Thoracic aorta (tissue), 2 donors: Measurements from ENCODE around the gene ARMH3. TPM values are rescaled to one million over a fixed set of nuclear protein-coding genes. Genes with fewer than 3 reads are reported as not detected.

Experiments used
- ATAC-seq: fragments of 150-250 bp; one replicate; pipeline ENCODE4 v1.8.0; 2017; ENCODE audit warnings: low read depth; ENCODE audit not compliant: insufficient number of reproducible peaks, low FRiP score
- DNase-seq: peaks from one replicate; pipeline ENCODE4 v3.0.0-alpha.2; 2020; ENCODE audit warnings: low spot score
- H3K27ac ChIP-seq, 2 donors: fragments of 200-600 bp; sonication (generic); 1 replicate in 1 of 2; 2 replicates in 1 of 2; pipeline ENCODE4 v1.5.1; 2016; ENCODE audit warnings: mild to moderate bottlenecking in 2 of 2, moderate library complexity in 2 of 2
- H3K27me3 ChIP-seq: fragments of 200-600 bp; sonication (generic); replicated peaks from 2 replicates; pipeline ENCODE4 v1.6.0; 2016; ENCODE audit warnings: mild to moderate bottlenecking; ENCODE audit not compliant: insufficient read depth
- H3K36me3 ChIP-seq: fragments of 200-600 bp; sonication (generic); one replicate; pipeline ENCODE4 v1.5.1; 2016
- H3K4me1 ChIP-seq, 2 donors: fragments of 200-600 bp; sonication (generic); 1 replicate in 1 of 2; 2 replicates in 1 of 2; pipeline versions ENCODE4 v1.5.1 to v1.6.0; 2016; ENCODE audit warnings: low read depth in 2 of 2, mild to moderate bottlenecking in 1 of 2; ENCODE audit not compliant: control insufficient read depth in 1 of 2
- H3K4me3 ChIP-seq: fragments of 200-600 bp; sonication (generic); 2 replicates; pipeline ENCODE4 v1.5.1; 2016; ENCODE audit warnings: mild to moderate bottlenecking
- H3K9me3 ChIP-seq: fragments of 200-600 bp; sonication (generic); 2 replicates; pipeline ENCODE4 v1.5.1; 2016
- total RNA-seq, 2 donors: library from RNA; depleted of rRNA; stranded (reverse); fragments of >200 nt; gene quantifications; one replicate each; pipeline versions ENCODE4 v1.1.0 to v1.2.3, GENCODE V29; 2016
- TF ChIP-seq, protein P1 (sequence below): fragments of 200-600 bp; sonication (generic); IDR thresholded peaks from one replicate; pipeline ENCODE4 v1.5.1; 2019; ENCODE audit warnings: antibody characterized with exemption

ARMH3 gene
- total RNA-seq, 2 donors from 2014 or later = 21.1 TPM

DNA sequence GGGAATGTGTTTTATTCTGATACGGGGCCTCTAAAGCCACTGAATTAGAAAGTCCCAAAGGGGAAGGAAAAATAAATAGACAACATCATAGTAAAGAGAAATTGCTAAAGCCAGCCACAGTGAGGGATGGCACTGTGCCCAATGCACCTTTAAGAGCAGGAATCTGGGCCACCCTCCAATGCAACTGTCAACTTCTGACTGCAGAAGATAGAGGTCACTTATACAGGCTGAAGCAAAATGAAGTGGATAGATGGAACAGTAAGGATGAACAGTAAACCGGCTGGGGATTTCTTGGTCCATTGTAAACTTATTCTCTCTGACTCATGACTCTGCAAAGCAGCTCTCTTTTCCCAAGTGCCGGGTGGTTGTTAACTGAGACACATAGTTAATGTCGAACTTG, 158.3 kb downstream of the ARMH3 start:
- Histone ChIP-seq H3K36me3 (peaks cover 2% of the 10 kb centered on the region), H3K27me3 (no peaks in the 10 kb centered on the region), H3K9me3 (no peaks in the 10 kb centered on the region), H3K27ac (no peak overlapping the region), H3K4me3 (no peak overlapping the region), H3K4me1 (no peaks in the 10 kb centered on the region)
- TF ChIP-seq, protein P1, sequence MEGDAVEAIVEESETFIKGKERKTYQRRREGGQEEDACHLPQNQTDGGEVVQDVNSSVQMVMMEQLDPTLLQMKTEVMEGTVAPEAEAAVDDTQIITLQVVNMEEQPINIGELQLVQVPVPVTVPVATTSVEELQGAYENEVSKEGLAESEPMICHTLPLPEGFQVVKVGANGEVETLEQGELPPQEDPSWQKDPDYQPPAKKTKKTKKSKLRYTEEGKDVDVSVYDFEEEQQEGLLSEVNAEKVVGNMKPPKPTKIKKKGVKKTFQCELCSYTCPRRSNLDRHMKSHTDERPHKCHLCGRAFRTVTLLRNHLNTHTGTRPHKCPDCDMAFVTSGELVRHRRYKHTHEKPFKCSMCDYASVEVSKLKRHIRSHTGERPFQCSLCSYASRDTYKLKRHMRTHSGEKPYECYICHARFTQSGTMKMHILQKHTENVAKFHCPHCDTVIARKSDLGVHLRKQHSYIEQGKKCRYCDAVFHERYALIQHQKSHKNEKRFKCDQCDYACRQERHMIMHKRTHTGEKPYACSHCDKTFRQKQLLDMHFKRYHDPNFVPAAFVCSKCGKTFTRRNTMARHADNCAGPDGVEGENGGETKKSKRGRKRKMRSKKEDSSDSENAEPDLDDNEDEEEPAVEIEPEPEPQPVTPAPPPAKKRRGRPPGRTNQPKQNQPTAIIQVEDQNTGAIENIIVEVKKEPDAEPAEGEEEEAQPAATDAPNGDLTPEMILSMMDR = no peak
- ATAC-seq (no peak), DNase-seq (no peak)

DNA sequence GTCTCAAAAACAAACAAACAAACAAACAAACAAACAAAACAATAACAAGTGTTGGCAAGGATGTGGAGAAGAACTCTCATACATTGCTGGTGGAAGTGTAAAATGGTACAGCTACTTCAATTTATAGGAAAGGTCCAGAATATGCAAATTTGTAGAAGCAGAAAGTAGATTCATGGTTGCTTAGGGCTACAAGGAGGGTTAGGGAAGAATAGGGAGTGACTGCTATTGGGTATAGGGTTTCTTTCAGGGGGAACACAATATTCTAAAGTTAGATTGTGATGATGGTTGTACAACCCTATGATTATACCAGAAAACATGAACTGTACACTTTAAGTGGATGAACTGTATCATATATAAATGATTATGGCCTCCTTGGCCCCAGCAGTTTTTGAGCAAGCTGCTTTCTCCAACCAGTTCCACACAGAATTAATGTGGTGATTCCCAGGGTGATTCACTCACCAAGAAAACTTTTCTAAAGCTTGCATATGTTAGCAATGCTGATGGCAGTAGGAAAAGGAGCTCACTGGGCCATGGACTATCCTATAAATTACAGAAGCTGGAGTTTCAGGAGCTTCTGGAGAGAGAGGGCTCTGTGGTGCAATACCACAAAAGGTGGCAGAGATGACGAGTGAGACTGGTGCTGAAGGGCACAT, 159.6 kb downstream of the ARMH3 start:
- H3K4me3 ChIP-seq = no peak overlapping the region
- no peak overlapping the region for H3K27ac ChIP-seq
- no peaks in the 10 kb centered on the region for H3K4me1 ChIP-seq
- H3K27me3 ChIP-seq = no peaks in the 10 kb centered on the region
- peaks cover under 1% of the 10 kb centered on the region for H3K36me3 ChIP-seq
- ATAC-seq (no peak), DNase-seq (no peak)
- no peaks in the 10 kb centered on the region for H3K9me3 ChIP-seq
- TF ChIP-seq, protein P1 = no peak

DNA sequence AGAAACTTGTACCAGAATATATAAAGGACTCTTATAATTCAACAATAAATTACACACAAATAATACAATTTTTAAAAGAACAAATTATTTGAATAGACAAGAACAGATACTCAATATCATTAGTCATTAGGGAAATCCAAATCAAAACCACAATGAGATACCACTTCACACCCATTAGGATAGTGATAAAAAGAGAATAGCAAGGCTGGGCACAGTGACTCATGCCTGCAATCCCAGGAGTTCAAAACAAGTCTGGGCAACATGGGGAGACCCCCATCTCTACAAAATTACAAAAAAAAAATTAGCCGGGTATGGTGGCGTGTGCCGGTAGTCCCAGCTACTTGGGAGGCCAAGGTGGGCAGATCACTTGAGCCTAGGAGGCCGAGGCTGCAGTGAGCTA, 160.2 kb downstream of the ARMH3 start:
- Histone ChIP-seq H3K36me3 (no peaks in the 10 kb centered on the region), H3K27ac (no peak overlapping the region), H3K4me3 (no peak overlapping the region), H3K9me3 (no peaks in the 10 kb centered on the region), H3K4me1 (no peaks in the 10 kb centered on the region), H3K27me3 (no peaks in the 10 kb centered on the region)
- no peak for ATAC-seq
- DNase-seq = no peak
- TF ChIP-seq, protein P1 = no peak

DNA sequence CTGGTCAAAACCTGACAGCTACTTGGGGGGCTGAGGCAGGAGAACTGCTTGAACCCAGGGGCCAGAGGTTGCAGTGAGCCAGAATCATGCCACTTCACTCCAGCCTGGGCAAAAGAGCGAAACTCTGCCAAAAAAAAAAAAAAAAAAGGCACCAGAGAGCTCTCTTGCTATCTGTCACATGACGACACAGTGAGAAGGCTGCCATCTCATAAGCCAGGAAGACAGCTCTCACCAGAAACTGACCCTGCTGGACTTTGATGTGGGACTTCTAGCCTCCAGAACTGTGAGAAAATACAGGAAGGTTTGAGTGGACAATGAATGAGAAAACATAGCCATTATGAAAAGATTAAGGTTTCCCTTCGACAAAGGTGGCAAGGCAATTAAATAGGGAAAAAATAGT, 161.2 kb downstream of the ARMH3 start:
- H3K9me3 ChIP-seq = no peaks in the 10 kb centered on the region
- no peaks in the 10 kb centered on the region for H3K27me3 ChIP-seq
- H3K4me3 ChIP-seq = no peak overlapping the region
- H3K4me1 ChIP-seq = no peaks in the 10 kb centered on the region
- H3K36me3 ChIP-seq = no peaks in the 10 kb centered on the region
- TF ChIP-seq, protein P1 = no peak
- no peak for ATAC-seq
- no peak overlapping the region for H3K27ac ChIP-seq
- no peak for DNase-seq

DNA sequence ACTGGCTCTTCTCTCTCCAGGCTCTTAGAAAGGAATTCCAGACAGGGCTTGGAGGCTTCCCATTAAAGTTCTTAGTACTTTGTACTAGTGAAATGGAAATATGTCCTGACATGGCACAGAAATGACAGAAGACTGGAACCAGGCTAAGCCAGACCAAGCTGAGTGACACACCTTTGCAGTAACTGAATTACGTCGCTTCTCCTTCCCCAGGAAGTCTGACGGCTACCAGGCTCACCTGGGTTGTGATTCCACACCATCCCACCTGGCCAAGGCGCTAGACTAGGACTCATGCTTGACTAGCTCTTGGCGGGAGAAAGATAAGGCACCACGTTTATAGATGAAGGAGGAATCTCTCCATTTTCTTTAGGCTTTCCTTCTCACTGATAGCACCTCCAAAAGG, 161.7 kb downstream of the ARMH3 start:
- Histone ChIP-seq H3K27me3 (no peaks in the 10 kb centered on the region), H3K9me3 (no peaks in the 10 kb centered on the region), H3K36me3 (no peaks in the 10 kb centered on the region), H3K4me3 (no peak overlapping the region), H3K4me1 (no peaks in the 10 kb centered on the region), H3K27ac (no peak overlapping the region)
- ATAC-seq (no peak), DNase-seq (no peak)
- TF ChIP-seq, protein P1 = no peak
